Loucy (cell line): ENCODE data around the gene BLTP3B.

Source experiments
- CTCF ChIP-seq: fragments of 200-600 bp; sonication (generic); conservative IDR thresholded peaks from 2 replicates; pipeline ENCODE4 v1.5.1; 2014; ENCODE audit warnings: mild to moderate bottlenecking, antibody characterized with exemption, low read length
- EZH2phosphoT487 ChIP-seq: fragments of 200-600 bp; IDR thresholded peaks from 2 replicates; pipeline ENCODE4 v1.6.1; 2018; ENCODE audit warnings: antibody characterized with exemption, mild to moderate bottlenecking, moderate library complexity, borderline replicate concordance

- no peak for TF ChIP-seq CTCF
- no peak for TF ChIP-seq EZH2phosphoT487
Measured at GRCh38 chr12:100168562-100168961, 25.9 kb upstream of the BLTP3B start.
